Activated gamma-delta T cell treated with Interleukin-2 at 50 U/mL for 16 hours (primary cell): ENCODE data around the gene KCNIP4.

Source experiments
- DNase-seq: peaks from one replicate; pipeline ENCODE4 v3.0.0-alpha.2; 2020

The KCNIP4 gene

GRCh38 chr4:21677173-21677572 is 271.4 kb downstream of the KCNIP4 start:
- DNase-seq: no peak

- DNase-seq: no peak
These were observed 284.2 kb downstream of the KCNIP4 start for GRCh38 chr4:21664355-21664754.

GRCh38 chr4:21656832-21657231 is 291.7 kb downstream of the KCNIP4 start:
- no peak for DNase-seq

- no peak for DNase-seq
These were observed 293.5 kb downstream of the KCNIP4 start for GRCh38 chr4:21655031-21655430.

GRCh38 chr4:21652508-21653231 is 295.9 kb downstream of the KCNIP4 start:
- no peak for DNase-seq

GRCh38 chr4:21649391-21650090 is 299.0 kb downstream of the KCNIP4 start:
- no peak for DNase-seq

GRCh38 chr4:21645776-21646175 is 302.8 kb downstream of the KCNIP4 start:
- no peak for DNase-seq

- no peak for DNase-seq
These were observed 306.9 kb downstream of the KCNIP4 start for GRCh38 chr4:21641696-21642095.

- DNase-seq: no peak
These were observed 310.3 kb downstream of the KCNIP4 start for GRCh38 chr4:21638171-21638725.

- DNase-seq: no peak
These were observed 319.5 kb downstream of the KCNIP4 start for GRCh38 chr4:21628916-21629610.

GRCh38 chr4:21628116-21628670 is 320.4 kb downstream of the KCNIP4 start:
- no peak for DNase-seq

GRCh38 chr4:21625447-21625846 is 323.1 kb downstream of the KCNIP4 start:
- no peak for DNase-seq

- DNase-seq: no peak
These were observed 343.6 kb downstream of the KCNIP4 start for GRCh38 chr4:21605006-21605405.

GRCh38 chr4:21596521-21596920 is 352.1 kb downstream of the KCNIP4 start:
- DNase-seq: no peak

GRCh38 chr4:21593671-21594001 is 354.9 kb downstream of the KCNIP4 start:
- DNase-seq: no peak

GRCh38 chr4:21592970-21593670 is 355.5 kb downstream of the KCNIP4 start:
- no peak for DNase-seq

GRCh38 chr4:21577056-21577455 is 371.5 kb downstream of the KCNIP4 start:
- no peak for DNase-seq

GRCh38 chr4:21571100-21571499 is 377.5 kb downstream of the KCNIP4 start:
- no peak for DNase-seq

GRCh38 chr4:21569638-21570037 is 378.9 kb downstream of the KCNIP4 start:
- DNase-seq: no peak

- DNase-seq: no peak
These were observed 393.5 kb downstream of the KCNIP4 start for GRCh38 chr4:21555083-21555482.

GRCh38 chr4:21554500-21554899 is 394.1 kb downstream of the KCNIP4 start:
- no peak for DNase-seq

GRCh38 chr4:21554066-21554465 is 394.5 kb downstream of the KCNIP4 start:
- no peak for DNase-seq

- no peak for DNase-seq
These were observed 396.1 kb downstream of the KCNIP4 start for GRCh38 chr4:21552455-21552854.
